Endothelial cell (in vitro differentiated cells): Measurements from ENCODE around the gene HOXC11. TPM values are rescaled to one million over a fixed set of nuclear protein-coding genes. Genes with fewer than 3 reads are reported as not detected.
A peak's percentile ranks its signal among the peaks of the same experiment; 100 is the strongest.

Source experiments
- DNase-seq: peaks from one replicate; pipeline ENCODE4 v3.0.0; 2021; ENCODE audit warnings: low spot score
- H3K27ac Mint-ChIP-seq: one replicate; pipeline ENCODE4 v1.8.0; 2021; ENCODE audit warnings: mixed read lengths, inconsistent platforms; ENCODE audit not compliant: unreplicated experiment
- H3K27me3 Mint-ChIP-seq: one replicate; pipeline ENCODE4 v1.8.0; 2021; ENCODE audit warnings: mild to moderate bottlenecking, moderate library complexity, mixed read lengths, inconsistent platforms; ENCODE audit not compliant: unreplicated experiment
- H3K36me3 Mint-ChIP-seq: one replicate; pipeline ENCODE4 v1.8.0; 2021; ENCODE audit warnings: mild to moderate bottlenecking, low read depth, mixed read lengths, inconsistent platforms; ENCODE audit not compliant: unreplicated experiment
- H3K4me1 Mint-ChIP-seq: one replicate; pipeline ENCODE4 v1.8.0; 2021; ENCODE audit warnings: mild to moderate bottlenecking, mixed read lengths, inconsistent platforms; ENCODE audit not compliant: unreplicated experiment
- H3K4me3 Mint-ChIP-seq: one replicate; pipeline ENCODE4 v1.8.0; 2021; ENCODE audit warnings: mild to moderate bottlenecking, mixed read lengths, inconsistent platforms; ENCODE audit not compliant: unreplicated experiment
- H3K9me3 Mint-ChIP-seq: one replicate; pipeline ENCODE4 v1.8.0; 2021; ENCODE audit warnings: mixed read lengths, inconsistent platforms; ENCODE audit not compliant: unreplicated experiment
- total RNA-seq: library from RNA; stranded (reverse); fragmentation: NEBNext Ultra II Directional; extraction: Animal tissue kit (Norgen Biotek cat#: 25700); gene quantifications from one replicate; pipeline ENCODE4 v1.2.1, GENCODE V29; 2021; ENCODE audit not compliant: unreplicated experiment
- TF ChIP-seq, protein P1 (sequence below): fragments of 200-600 bp; sonication (generic); IDR thresholded peaks from one replicate; pipeline ENCODE4 v1.5.0; 2021; ENCODE audit warnings: antibody characterized with exemption; ENCODE audit not compliant: unreplicated experiment

Gene HOXC11
- total RNA-seq, 1 donor from 2014 or later, result 0.38 TPM

DNA sequence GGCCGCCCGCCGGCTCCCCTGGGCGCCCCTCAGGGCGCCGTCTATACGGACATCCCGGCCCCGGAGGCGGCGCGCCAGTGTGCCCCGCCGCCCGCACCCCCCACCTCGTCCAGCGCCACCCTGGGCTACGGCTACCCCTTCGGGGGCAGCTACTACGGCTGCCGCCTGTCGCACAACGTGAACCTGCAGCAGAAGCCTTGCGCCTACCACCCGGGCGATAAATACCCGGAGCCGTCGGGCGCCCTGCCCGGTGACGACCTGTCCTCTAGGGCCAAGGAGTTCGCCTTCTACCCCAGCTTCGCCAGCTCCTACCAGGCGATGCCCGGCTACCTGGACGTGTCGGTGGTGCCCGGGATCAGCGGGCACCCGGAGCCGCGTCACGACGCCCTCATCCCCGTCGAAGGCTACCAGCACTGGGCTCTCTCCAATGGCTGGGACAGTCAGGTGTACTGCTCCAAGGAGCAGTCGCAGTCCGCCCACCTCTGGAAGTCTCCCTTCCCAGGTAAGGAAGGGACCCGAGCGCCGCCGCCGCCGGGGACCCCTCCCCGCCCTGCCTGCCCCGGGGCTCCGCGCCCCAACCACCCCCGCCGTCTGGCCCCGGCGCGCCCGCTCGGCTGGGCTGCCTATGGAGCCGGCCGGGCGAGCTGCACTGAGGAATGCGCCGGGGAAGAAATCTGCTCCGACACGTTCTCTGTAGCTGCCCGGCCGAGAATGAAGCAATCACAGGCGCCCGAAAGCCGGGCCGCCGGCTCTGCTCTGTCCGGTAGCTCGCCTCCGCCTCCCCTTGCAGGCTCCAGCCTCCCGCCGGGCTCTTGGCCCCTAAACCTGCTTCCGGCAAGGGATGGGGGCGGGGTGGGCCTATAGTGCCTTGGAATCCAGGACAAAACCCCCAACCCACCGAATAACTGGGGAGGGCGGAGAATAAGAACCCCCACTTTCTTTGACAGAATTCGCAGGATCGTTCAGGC is 33.5 kb upstream of the HOXC11 start:
- H3K4me1 Mint-ChIP-seq, result peaks cover 18% of the 10 kb centered on the region
- H3K9me3 Mint-ChIP-seq, result no peaks in the 10 kb centered on the region
- DNase-seq, result peak; percentile 62
- no peak overlapping the region for H3K4me3 Mint-ChIP-seq
- H3K27ac Mint-ChIP-seq, result no peak overlapping the region
- peaks cover 8% of the 10 kb centered on the region for H3K36me3 Mint-ChIP-seq
- H3K27me3 Mint-ChIP-seq, result peaks cover 31% of the 10 kb centered on the region
- TF ChIP-seq, protein P1, sequence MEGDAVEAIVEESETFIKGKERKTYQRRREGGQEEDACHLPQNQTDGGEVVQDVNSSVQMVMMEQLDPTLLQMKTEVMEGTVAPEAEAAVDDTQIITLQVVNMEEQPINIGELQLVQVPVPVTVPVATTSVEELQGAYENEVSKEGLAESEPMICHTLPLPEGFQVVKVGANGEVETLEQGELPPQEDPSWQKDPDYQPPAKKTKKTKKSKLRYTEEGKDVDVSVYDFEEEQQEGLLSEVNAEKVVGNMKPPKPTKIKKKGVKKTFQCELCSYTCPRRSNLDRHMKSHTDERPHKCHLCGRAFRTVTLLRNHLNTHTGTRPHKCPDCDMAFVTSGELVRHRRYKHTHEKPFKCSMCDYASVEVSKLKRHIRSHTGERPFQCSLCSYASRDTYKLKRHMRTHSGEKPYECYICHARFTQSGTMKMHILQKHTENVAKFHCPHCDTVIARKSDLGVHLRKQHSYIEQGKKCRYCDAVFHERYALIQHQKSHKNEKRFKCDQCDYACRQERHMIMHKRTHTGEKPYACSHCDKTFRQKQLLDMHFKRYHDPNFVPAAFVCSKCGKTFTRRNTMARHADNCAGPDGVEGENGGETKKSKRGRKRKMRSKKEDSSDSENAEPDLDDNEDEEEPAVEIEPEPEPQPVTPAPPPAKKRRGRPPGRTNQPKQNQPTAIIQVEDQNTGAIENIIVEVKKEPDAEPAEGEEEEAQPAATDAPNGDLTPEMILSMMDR, result no peak

DNA sequence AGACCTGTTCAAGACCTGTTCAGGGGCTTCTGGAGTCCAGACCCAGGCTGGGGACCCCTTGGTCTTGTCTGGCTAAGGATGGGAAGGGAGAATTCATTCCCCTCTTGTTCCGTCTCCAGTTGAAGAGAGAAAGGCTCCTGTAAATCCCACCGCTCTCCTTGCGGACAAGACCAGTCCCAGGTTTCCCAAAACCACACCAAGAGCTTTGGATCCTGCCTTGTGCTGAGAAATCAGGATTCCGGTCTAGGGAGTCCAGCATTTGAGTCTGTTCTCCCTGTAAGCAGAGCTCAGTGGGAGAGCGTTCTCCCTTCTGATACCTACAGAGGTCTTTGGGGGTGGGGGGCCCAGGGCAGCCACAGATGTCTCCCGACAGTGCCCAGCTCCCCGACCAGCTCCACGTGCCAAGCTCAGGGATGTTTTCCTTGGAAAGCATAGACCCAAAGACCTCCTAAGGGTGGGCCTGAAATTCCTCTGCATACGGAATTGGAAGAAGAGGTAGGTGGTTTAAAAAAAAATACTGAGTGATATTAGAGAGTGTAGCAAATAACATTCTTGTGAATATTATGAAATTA is 32.4 kb upstream of the HOXC11 start:
- H3K9me3 Mint-ChIP-seq, result no peaks in the 10 kb centered on the region
- H3K4me1 Mint-ChIP-seq, result peaks cover 19% of the 10 kb centered on the region
- H3K27ac Mint-ChIP-seq, result no peak overlapping the region
- peaks cover 3% of the 10 kb centered on the region for H3K36me3 Mint-ChIP-seq
- H3K27me3 Mint-ChIP-seq, result peaks cover 23% of the 10 kb centered on the region
- DNase-seq, result no peak
- TF ChIP-seq, protein P1, result no peak
- peak overlapping the region; percentile 29 for H3K4me3 Mint-ChIP-seq

- TF ChIP-seq, protein P1, result no peak
- Mint-ChIP-seq H3K4me3 (no peak overlapping the region), H3K36me3 (peaks cover 3% of the 10 kb centered on the region), H3K4me1 (peaks cover 13% of the 10 kb centered on the region), H3K27ac (no peak overlapping the region), H3K9me3 (no peaks in the 10 kb centered on the region), H3K27me3 (peaks cover 25% of the 10 kb centered on the region)
- DNase-seq, result no peak
Observed at GRCh38 chr12:53941187-53941586, 31.7 kb upstream of the HOXC11 start.

DNA sequence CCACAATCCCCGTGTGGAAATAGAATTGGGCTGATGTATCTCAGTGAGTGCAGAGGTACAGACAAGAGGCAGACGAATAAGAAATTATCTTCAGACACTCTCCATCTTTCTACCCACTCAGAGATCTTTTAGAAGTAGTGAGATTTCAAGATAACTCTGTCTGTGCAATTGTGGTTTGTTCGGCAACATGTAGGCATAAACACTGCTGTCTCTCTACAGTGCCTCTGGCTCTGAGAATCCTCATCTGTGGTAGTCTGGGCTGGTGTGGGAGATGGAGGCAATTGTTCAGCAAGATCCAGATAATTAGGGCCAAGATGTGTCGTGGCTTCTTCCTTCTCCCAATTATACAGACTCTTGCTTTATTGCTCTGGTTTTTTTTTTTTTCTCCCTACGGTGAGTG is 31.2 kb upstream of the HOXC11 start:
- Mint-ChIP-seq H3K4me1 (peaks cover 13% of the 10 kb centered on the region), H3K9me3 (no peaks in the 10 kb centered on the region), H3K27me3 (peaks cover 26% of the 10 kb centered on the region), H3K36me3 (peaks cover 3% of the 10 kb centered on the region), H3K4me3 (no peak overlapping the region), H3K27ac (no peak overlapping the region)
- TF ChIP-seq, protein P1, result no peak
- no peak for DNase-seq
